HG02973 (cell line): ENCODE measurements around the gene HP1BP3.

Experiments
- ATAC-seq: cut with Tn5 transposase; IDR thresholded peaks from one replicate; pipeline ENCODE4 v1.9.1; 2021; ENCODE audit warnings: moderate library complexity; ENCODE audit not compliant: unreplicated experiment

HP1BP3 gene

DNA sequence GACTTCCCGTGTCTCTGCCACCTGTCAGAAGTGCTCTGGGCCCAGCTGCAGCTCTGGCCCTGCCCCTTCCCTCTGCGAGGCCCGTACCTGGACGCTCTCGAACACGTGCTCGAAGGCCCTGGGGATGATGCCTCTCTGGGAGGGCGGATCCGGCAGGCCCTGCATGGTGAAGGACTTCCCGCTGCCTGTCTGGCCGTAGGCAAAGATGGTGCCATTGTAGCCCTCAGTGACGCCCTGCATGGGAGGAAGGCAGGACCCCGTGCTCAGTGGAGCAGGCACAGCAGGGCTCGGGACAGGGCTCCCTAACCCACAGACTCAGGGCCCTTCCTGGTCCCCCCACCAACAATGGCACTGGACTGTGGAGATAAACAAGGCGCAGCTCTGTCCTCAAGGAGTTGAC lies 71.7 kb downstream of the HP1BP3 start:
- ATAC-seq = no peak

DNA sequence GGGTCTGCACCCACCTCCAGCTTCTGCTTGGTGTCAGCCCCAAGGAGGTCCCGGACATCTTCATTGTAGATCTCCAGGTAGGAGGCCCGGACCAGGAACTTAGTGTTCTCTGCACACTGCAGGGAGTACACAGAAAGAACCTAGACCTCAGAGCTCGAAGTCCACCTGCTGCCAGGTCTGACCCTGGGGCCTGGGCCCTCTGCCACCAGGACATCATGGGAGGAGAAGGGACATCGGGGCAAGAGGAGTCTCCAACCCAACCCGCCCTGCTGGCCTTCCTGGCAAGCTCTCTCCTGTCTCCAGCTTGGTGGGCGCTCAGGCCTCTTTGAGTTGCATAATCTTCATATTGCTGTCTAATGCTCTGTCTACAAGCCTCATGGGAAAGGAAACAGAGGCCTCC lies 73.7 kb downstream of the HP1BP3 start:
- ATAC-seq = no peak

DNA sequence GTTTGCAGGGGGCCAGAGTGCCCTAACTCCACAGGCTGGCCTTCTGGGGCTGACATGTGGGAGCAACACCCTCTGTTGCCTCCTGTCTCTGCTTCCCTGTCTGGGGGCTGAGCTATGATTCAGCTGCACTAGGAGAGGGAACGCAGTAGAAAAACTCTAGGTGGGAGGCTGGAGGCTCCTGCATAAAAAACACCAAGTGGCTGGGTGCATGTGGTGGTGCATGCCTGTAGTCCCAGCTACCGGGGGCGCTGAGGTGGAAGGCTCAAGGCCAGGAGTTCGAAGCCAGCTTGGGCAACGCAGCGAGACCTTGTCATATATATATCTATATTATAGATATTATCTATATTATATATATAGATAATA lies 74.9 kb downstream of the HP1BP3 start:
- no peak for ATAC-seq

DNA sequence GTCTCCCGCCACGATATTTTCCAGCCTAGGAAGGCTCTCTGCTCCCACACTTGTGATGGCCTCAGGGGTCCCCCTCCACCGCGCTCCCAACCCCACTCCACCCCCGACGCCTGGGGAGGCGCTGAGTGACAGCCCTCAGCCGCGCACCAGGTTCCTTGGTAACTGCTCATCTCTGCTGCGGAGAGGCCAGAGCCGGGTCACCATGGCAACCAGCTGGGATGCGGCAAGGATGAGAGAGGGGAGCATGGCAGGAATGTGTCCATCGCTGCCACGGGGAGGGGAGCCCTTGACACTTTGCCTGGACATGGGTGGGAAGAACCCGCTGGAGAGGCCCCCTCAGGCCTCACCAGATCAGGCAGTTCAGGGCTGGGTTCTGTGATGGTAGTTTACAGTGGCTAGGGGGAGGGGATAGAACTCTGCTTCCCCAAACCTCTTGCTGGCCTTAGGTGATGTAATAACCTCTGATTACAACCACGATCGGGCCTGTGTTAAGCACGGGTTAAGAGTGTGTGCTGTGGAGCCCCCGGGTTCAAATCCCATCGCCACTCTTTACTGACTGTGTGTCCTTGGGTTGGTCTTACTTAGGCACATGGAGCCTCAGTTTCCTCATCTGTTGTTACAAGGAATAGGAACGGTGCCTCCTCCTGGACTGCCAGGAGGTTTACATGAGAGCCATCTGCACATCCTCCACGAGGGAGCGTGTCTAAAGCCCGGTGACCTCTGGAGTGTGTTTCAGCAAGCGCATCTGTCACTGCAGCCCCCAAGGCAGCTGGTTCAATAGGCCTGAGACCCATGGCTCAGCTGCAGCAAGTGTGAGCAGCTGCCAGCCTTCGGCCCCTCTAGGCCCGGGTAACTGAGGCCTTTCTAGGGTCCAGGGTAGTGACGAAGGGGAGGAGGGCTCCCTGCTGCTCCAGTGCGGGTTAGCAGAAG lies 75.6 kb downstream of the HP1BP3 start:
- no peak for ATAC-seq

DNA sequence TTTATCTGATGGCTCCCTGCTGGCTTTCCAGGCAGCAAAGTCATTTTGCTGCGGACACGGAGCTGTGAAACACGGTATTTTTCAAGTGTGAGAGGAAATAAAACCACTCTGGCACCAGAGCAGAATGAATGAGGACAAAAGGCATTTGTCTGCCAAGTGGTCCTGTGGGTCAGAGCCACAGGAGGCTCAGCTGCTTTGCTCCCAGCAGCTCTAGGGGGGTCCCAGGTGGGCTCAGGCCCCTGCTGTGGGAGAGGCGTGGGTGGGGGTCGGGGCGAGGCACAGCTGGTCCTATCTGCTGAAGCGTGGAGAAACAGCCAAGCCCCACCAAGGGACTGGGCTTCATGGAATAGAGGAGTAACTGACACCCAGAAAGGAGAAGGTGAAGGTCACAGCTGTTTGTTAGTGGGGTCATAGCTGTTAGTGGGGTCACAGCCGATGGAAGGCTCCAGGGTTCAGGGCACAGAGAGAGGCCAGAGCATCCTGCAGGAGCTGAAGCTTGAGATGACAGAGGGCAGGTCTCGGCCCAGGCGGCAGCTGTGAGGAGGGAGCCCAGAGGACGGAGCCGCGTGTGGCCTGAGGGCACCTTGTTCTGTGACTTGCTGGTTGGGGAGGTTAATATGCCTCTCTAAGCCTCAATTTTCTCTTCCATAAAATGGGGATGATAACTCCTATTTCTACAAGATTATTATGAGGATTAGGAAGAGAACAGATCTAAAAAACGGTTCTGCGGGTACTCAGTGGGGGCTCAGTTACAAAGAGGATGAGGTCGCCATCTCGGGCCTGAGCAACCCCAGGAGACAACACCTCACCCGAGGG lies 76.4 kb downstream of the HP1BP3 start:
- no peak for ATAC-seq

DNA sequence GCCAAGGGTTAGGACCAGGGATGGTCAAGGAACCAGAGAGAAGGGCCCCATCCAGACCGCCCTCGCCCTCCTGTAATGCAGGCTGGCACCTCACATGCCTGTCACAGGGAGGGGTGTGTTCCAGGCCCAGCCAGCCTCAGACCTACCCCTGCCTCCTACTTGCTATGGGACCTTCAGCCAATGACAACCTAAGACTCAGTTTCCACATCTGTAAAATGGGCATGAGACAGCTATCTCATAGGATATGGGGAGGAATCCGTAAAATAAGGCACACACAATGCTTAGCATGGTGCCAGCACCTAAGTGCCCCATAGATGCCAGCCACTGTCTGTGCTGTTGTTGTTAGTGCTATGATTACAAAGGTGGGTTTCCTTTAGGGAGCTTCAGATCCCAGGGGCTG lies 77.2 kb downstream of the HP1BP3 start:
- ATAC-seq = no peak

DNA sequence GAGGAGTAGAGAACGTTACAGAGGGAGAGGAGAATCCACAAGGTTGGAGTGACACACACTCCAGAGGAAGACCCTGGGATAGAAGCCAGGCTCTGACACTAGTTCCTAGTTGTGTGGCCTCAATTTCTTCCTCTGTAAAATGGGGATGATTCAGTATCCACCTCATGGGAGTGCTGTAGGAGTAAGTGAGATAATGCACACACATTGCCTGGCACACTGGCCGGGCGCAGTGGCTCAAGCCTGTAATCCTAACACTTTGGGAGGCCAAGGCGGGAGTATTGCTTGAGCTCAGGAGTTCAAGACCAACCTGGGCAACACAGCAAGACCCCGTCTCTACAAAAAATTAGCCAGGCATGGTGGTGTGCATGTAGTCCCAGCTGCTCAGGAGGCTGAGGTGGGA lies 78.2 kb downstream of the HP1BP3 start:
- no peak for ATAC-seq

DNA sequence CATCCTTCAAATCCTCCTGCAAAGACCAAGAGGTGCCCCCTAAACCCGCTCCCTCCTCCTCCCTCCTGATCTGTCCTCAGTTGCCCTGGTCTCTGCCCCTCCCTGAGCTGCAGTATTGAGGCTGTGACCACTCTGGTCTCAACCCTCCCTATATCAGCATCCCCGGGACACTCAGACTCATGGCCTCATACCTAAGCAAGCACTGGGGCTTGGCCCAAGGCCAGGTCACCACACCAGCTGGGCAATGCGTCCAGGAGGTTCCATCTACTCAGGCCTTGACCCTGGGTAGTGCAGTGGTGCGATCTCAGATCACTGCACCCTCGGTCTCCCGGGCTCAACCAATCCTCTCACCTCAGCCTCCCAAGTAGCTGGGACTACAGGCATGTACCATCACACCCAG lies 79.0 kb downstream of the HP1BP3 start:
- ATAC-seq = no peak

DNA sequence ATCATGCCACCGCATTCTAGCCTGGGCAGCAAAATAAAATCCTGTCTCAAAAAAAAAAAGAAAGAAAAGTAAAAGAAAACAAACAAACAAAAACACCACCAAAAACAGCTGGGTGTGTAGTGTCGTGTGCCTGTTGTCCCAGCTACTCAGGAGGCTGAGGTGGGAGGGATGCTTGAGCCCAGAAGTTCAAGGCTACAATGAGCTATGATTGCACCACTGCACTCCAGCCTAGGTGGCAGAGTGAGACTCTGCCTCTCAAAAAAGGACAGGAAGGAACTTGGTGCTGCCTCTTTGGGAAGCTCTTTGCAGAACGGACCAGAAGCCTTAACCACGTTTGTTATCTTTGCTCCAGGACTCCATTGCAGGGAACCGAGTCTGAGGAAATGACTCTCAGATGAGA lies 80.3 kb downstream of the HP1BP3 start:
- no peak for ATAC-seq

DNA sequence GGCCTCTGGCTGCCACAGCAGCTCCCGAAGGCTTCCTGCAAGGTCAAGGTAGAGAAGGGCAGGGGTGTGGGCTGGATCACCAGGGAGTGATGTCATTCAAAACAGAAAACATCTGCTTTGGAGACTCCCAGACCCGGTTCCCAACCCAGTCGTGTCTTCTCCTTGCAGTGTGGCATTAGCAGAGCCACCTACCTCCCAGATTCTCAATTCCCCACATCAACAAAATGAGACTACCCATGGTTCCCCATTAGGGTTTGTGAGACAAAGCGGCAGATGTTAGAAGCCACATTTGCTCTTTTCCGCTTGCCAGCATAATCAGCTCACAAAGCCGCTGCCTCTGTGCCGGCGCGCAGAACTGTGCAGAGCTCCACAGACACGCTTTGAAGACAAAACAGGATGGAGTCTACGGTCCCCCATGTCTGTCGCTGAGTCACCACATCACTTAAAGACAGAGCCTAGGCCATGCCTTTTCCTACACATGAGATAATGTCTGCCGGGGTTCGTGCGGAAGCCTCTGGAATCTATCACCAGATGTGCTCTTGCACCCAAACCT lies 81.8 kb downstream of the HP1BP3 start:
- no peak for ATAC-seq

DNA sequence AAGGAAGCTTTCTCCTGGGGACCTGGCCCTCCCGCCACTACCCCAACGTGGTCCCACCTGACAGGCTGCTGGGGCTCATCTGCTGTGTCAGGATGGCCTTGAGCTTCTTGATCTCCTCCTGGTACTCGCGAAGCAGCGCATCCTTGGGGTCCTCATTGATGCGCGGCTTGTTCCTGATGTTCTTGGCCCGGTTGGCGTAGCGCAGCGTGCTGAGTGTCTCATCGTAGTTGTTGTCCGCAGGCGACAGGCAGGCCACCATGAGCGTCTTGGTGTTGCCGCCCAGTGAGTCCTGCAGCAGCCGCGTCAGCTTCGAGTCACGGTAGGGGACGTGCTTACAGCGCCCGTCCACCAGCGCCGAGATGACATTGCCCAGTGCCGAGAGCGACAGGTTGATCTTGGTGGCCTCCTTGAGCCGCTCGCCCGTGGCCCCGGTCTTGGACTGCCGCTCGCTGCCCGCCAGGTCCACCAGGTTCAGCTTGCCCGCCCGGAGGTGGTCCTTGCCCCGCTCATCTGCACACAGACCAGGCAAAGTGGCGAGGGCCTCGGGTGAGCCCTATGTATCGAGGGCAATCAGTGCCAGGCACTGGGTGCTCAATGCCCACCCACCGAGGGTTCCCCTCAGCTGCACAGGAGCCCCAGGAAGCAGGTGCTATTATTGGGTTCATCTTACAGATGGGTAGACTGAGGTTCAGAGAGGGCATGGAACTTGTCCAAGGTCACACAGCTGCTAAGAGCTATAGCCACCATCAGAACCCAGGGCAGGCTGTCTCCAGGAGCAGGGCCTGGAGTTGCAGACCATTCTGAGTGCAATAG lies 82.5 kb downstream of the HP1BP3 start:
- no peak for ATAC-seq

DNA sequence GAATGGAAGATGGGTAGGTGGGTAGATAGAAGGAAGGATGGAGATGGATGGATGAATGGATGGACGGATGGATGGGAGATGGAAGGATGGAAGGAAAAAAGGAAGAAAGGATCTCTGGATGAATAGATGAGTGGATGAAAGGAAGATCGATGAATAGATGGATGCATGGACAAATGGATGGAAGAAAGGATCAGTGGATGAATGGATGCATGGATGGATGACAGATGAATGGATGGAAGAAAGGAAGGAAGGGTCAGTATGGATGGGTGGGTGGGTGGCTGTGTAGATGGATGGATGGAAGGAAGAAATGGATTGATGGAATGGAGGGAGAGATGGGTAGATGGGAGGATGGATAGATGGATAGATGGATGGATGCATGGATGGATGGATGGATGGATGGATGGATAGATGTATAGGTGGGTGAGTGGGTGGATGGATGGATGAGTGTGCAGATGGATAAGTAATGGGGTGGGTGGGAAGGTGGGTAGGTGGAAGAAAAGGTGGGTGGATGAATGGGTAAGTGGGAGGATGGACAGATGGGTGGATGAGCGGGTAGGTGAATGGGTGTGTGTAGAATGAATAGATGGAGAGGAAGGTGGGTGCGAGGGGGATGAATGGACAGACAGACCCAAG lies 83.9 kb downstream of the HP1BP3 start:
- no peak for ATAC-seq

DNA sequence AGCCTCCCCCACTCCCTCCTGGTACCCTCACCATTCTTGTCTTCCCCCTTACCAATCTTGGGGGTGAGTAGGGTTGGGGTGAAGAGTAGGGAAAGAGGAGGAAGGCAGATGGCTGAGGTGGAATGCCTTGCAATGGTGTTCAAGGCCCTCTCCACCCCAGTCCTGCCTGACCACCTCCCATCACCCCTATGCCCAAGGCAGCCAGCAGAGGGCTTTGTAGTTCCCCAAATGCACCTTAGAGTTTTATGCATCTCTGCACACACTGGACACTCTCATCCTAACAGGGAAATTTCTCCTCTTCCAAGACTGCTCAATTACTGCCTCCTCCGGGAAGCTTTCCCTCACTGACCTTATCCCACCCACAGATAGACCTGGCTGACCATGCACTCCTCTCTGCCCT lies 84.7 kb downstream of the HP1BP3 start:
- ATAC-seq = no peak

DNA sequence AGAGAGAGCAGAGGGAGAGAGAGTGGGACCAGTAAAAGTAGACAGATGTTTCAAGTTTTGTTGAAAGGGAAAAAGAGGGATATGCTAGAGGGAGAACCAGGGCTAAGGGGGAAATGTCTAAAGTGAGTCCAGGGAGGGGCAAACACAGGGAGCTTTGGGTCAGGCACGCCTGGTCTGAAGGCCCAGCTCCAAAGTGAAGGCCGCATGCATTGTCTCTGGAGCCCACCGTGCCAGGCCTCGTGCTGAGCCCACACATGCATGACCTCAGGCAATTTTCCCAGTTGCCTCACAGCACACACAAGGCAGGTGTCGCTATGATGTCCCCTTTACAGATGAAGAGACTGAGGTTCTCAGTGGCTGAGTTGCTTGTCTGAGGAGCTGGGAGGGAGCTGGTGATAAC lies 85.3 kb downstream of the HP1BP3 start:
- ATAC-seq = no peak

DNA sequence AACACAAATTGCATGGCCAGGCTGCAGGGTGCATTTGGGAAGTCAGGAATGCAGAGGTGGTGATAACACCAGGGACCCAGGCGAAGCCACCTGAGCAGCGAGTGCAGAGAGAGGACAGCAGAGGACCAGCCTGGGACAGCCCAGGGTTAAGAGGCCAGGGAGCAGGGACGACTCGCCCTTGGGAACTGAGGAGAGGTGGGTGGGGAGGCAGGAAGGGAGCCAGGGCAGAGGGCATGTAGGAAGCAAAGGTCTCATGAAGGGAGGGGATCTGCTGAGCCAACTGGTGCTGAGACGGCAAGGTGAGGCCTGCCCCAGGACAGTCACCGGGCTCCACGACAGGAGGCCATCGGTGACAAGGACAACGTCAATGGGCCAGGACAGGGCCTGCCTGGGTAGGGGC lies 85.7 kb downstream of the HP1BP3 start:
- ATAC-seq = no peak

DNA sequence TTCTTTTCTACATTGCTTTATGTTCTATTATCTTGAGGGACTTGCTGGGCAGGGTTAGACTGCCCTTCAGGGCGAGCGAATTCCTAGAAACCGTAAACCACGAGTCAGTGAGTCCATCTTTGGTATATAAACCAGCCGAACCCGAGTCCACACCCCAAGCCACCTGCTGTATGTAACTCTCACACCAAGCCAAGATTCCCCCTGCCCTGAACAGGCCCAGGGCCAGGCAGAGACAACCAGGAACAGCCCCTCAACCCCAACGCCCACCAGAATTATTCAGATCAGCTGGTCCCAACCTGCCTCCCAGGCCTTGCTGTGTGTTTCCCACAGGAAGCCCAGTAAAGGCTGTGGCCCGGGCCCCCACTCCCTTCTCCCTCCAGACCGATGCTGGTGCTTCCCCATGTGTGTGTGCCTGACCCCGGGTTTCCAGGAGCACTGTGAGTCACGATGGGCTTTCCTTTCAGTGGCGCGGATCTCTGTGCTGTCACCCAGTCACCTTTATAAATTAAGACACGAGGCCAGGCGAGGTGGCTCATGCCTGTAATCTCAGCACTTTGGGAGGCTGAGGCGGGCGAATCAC lies 86.4 kb downstream of the HP1BP3 start:
- no peak for ATAC-seq

DNA sequence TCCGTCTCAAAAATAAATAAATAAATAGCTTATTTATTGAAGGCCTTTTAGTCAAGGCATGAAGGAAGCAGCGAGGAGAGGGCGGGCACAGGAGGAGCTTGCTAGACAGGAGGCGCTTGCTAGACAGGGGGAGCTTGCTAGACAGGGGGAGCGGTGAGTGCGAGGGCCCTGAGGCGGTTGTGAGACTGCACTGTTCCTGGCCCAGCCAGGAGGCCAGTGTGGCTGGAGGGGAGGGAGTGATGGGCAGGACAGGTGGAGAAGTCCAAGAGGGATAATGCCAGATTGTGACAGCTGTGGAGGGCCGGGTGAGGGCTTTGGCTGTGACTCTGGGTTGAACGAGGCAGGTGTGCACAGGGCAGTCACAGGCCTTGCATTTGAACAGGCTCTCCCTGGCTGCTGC lies 87.5 kb downstream of the HP1BP3 start:
- ATAC-seq = no peak

DNA sequence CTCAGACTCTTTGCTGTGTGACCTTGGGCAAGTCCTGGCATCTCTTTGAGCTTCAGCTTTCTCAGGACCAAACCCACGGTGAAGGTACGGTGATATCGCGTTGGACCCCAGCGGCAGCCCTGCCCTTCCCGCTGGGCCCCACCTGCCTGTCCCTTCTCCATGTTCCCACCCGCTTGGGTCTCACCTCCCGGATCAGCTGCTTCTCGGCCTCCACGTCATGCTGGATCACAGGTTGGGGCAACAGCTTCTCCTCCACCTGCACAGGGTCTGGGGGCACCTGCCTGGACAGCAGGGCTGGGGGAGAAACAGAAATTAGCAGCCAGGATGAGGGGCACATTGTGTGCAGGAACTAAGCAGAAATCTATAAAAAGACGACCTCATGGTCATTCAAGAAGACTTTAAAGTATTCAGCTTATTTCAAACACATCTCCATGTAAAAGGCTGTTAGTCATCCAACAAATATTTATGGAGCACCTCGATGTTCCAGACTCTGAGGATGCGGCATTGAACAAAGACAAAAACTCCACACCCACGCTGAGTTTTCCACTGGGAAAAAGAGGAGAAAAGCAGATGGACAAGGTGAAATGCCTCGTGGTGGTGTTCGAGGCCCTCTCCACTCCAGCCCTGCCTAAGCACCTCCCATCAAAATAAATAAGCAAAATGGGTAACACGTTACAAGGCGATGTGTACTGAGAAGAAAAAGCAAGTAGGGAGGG lies 88.8 kb downstream of the HP1BP3 start:
- ATAC-seq = no peak

DNA sequence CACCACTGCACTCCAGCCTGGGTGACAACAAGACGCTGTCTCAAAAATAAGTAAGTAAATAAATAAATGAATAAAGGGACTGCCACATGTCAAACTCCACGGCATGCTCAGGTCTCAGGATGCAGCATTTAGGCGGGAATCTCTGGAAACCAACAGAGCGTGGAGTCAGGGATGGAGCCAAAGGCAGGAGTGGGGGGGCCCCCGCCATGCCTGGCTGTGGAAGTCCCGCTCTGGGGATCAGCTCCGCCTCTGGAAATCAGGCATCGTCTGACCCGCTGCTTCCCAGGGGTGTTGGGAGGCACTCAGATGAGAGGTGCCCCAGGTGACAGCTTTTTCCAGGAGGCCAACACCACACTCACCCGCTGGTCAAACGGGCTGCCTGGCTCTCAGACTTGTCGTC lies 89.5 kb downstream of the HP1BP3 start:
- ATAC-seq = no peak
